Measurements from ENCODE around the gene MS4A6A.
"Not testable (repeated sequence)": the region's sequence is repeated elsewhere in the genome, so short reads cannot be mapped to it uniquely, and the experiment has no call there.

Gene MS4A6A, protein sequence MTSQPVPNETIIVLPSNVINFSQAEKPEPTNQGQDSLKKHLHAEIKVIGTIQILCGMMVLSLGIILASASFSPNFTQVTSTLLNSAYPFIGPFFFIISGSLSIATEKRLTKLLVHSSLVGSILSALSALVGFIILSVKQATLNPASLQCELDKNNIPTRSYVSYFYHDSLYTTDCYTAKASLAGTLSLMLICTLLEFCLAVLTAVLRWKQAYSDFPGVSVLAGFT

GRCh38 chr11:60182541-60183330 is at the start of gene MS4A6A:
MS4A6A (minus strand) TSS chr11:60183083; CDS start chr11:60181727, 1,356 bp downstream.
- no peak for DNase-seq (ENCODE audit: low read depth in 3 of 3)

GRCh38 chr11:60230681-60231080 is 47.8 kb upstream of the MS4A6A start:
- no peak for DNase-seq (ENCODE audit: low read depth in 3 of 3)

DNA sequence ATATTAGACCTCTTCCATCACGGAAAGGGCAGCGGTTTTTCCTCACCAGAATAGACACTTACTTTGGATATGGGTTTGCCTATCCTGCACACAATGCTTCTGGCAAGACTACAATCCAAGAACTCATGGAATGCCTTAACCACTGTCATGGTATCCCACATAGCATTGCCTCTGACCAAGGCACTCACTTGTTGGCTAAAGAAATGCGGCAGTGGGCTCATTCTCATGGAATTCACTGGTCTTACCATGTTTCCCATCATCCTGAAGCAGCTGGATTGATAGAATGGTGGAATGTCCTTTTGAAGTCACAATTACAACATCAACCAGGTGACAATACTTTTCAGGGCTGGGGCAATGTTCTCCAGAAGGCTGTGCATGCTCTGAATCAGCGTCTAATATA is 39.3 kb upstream of the MS4A6A start:
- no peak for DNase-seq (ENCODE audit: low read depth in 3 of 3)

GRCh38 chr11:60221692-60222091 is 38.8 kb upstream of the MS4A6A start:
- no peak for DNase-seq (ENCODE audit: low read depth in 3 of 3)

GRCh38 chr11:60221181-60221580 is 38.3 kb upstream of the MS4A6A start:
- no peak for DNase-seq (ENCODE audit: low read depth in 3 of 3)

DNA sequence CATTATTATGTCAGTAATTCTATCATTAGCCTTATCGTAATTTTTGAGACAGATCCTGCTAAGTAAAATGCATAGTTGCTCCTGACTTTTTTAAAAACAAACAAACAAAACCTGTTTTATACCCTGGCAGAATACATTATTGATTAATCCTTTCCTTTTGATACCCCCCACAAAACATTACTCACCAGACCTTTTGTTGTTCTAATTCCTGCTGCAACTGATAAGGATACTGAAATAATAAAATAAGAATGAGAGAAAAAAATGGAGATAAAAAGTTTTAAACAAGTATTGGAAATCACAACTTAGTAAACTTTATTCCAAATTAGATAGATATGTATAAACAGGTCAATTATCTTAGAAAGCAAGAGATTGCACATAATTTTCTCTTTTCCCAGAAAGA is 31.5 kb upstream of the MS4A6A start:
- no peak for DNase-seq (ENCODE audit: low read depth in 3 of 3)

DNA sequence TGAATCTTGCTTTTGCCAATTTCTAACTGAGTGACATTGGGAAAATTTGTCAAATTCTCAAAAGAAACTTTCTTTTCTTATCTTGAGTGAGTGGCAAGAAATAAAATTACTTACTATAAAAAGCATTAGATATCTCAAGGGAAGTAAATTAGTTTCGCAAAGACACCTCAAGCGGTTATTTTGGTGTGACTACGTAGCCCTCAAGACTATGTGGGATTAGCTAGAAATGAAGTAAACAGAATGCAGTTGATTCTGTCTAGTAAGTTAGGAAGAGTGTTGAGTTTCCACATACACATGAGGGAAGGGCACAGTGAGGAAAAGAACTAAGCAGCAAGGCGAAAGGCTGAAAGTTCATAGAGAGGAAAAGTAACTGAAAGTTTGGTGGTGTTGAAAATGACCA is 28.3 kb upstream of the MS4A6A start:
- DNase-seq (ENCODE audit: low read depth in 3 of 3) = no peak

GRCh38 chr11:60209977-60210376 is 27.1 kb upstream of the MS4A6A start:
- no peak for DNase-seq (ENCODE audit: low read depth in 3 of 3)

- DNase-seq (ENCODE audit: low read depth in 3 of 3) = no peak
Observed at GRCh38 chr11:60208951-60209350, 26.1 kb upstream of the MS4A6A start.

DNA sequence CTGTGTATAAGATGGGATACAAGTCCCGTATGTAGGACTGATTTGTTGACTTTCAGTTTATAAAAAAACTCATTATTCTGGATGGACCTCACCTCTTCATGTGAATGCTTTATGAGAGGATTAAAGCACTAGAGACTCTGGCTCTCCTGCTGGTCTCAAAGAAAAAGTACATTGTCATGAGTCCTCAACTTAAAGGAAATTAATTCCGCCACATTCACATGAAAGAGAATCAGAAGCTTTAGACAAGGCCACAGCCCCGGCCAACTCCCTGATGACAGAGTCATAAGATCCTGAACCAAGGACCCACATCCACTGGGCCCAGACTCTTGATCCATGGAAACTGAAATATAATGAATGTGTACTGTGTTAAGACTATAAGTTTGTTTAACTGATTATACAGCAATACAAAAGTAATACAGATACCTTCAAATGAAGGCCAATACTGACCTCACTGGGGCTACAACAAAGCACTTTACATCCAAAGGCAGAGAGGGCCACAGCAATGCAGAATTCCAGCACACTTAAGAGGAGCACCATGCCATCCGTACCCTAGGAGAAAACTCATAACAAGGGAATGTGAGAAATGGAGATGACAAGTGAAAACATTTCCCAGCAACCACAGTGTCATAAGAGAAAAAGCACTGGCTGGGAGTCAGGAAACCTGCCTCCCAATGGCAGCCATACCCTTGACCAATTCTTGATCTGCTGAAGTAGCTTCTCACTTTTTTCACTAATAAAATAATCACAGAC is 25.4 kb upstream of the MS4A6A start:
- no peak for DNase-seq (ENCODE audit: low read depth in 3 of 3)

DNA sequence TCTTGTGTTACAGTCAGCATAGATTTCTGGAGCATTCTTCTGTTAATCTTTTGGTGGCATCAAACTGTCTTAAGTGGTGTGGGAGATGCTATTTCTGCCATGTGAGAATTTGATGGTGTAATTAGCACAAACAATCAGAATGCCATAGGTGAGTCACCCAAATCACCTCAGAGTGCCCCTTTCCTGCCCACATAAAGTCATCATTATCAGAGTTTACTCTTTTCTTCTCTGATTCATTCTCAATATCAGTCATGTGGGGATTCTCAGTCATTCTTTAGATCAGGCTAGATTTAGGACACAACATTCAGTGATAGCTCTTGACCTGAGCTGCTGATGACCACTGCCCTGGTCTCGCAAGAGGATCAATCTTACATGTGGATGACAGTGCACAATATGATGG is 23.7 kb upstream of the MS4A6A start:
- no peak for DNase-seq (ENCODE audit: low read depth in 3 of 3)

DNA sequence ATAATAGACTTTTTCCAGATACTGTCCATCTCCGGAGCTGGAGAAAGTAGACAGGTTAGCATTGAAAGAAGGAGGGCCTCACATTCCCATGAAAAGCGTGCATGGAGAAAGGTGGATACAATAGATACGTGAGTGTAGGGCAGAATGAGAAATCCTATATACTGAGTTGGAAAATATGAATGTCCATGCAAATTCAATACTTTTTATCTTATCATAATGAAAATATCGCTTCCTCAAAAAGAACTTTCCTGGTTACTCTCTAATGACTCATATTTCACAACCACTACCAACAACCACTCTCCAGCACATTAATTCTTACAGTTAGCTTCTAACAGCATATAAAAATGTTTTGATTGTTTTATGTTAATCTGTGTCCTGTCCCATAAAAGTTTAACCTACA is 22.0 kb upstream of the MS4A6A start:
- DNase-seq (ENCODE audit: low read depth in 3 of 3) = no peak

GRCh38 chr11:60201334-60201733 is 18.5 kb upstream of the MS4A6A start:
- DNase-seq (ENCODE audit: low read depth in 3 of 3) = not testable (repeated sequence)

- DNase-seq (ENCODE audit: low read depth in 3 of 3) = no peak
Observed at GRCh38 chr11:60197442-60197841, 14.6 kb upstream of the MS4A6A start.

GRCh38 chr11:60195923-60196368 is 13.1 kb upstream of the MS4A6A start:
- DNase-seq (ENCODE audit: low read depth in 3 of 3) = no peak

DNA sequence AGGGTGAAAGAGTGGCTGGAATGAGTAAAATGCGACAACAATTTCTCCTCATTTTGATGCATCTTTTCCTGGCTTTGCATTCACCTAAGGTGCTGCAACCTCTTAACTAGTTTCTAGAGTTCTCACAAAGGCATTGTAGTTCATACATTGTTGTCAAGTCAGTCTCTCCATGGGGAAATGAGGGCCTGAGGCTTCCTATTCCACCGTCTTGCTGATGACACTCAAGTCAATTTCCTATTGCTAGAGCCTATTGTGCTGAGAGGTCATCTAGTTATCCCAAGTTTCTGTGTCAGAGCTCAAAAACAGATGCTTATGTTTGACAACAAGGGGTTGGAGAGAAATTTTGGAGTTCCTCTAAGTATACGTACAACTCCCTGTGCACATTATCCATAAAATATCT is 11.6 kb upstream of the MS4A6A start:
- no peak for DNase-seq (ENCODE audit: low read depth in 3 of 3)

- DNase-seq (ENCODE audit: low read depth in 3 of 3) = peak; percentile 3 to 23 (median 10)
Observed at GRCh38 chr11:60193687-60194433, 11.0 kb upstream of the MS4A6A start.

GRCh38 chr11:60192564-60192963 is 9.7 kb upstream of the MS4A6A start:
- DNase-seq (ENCODE audit: low read depth in 3 of 3) = not testable (repeated sequence)

GRCh38 chr11:60188481-60188880 is 5.6 kb upstream of the MS4A6A start:
- DNase-seq (ENCODE audit: low read depth in 3 of 3) = not testable (repeated sequence)

- not testable (repeated sequence) for DNase-seq (ENCODE audit: low read depth in 3 of 3)
Observed at GRCh38 chr11:60186128-60186527, 3.2 kb upstream of the MS4A6A start.

GRCh38 chr11:60185512-60185827 is 2.6 kb upstream of the MS4A6A start:
- DNase-seq (ENCODE audit: low read depth in 3 of 3) = not testable (repeated sequence)
